SU-DHL-6 (cell line): ENCODE results near the gene SLC6A3.

ENCODE experiments used
- H2AFZ ChIP-seq: fragments of 200-600 bp; sonication (generic); 2 replicates; pipeline ENCODE4 v1.6.1; 2014; ENCODE audit warnings: low read depth, mild to moderate bottlenecking, moderate library complexity, mixed read lengths, antibody characterized with exemption, low read length; ENCODE audit not compliant: severe bottlenecking
- H3F3A ChIP-seq: fragments of 200-600 bp; shearing (Covaris generic); 2 replicates; pipeline ENCODE4 v1.6.0; 2016; ENCODE audit warnings: antibody characterized with exemption, mild to moderate bottlenecking; ENCODE audit not compliant: insufficient read depth
- H3K27ac ChIP-seq: fragments of 200-600 bp; sonication (generic); 2 replicates; pipeline ENCODE4 v1.5.1; 2016; ENCODE audit warnings: low read depth, mild to moderate bottlenecking, low read length, moderate library complexity, mixed read lengths
- H3K27me3 ChIP-seq: fragments of 200-600 bp; sonication (generic), shearing (Covaris generic); 2 replicates; pipeline ENCODE4 v1.6.0; 2014; ENCODE audit warnings: mild to moderate bottlenecking, low read length
- H3K36me3 ChIP-seq: fragments of 200-600 bp; sonication (generic); 2 replicates; pipeline ENCODE4 v1.6.1; 2014; ENCODE audit warnings: mild to moderate bottlenecking, low read length, mixed read lengths
- H3K4me2 ChIP-seq: fragments of 300-600, 200-600 bp; shearing (Covaris generic), sonication (generic); 2 replicates; pipeline ENCODE4 v1.6.0; 2014; ENCODE audit warnings: low read length, low read depth, mild to moderate bottlenecking; ENCODE audit not compliant: poor library complexity, severe bottlenecking
- H3K4me3 ChIP-seq: fragments of 200-600 bp; sonication (generic); 2 replicates; pipeline ENCODE4 v1.5.1; 2014; ENCODE audit warnings: antibody characterized with exemption, low read length, mild to moderate bottlenecking, mixed read lengths; ENCODE audit not compliant: insufficient read depth, poor library complexity, severe bottlenecking
- H3K79me2 ChIP-seq: fragments of 200-600 bp; sonication (generic); 2 replicates; pipeline ENCODE4 v1.6.1; 2014; ENCODE audit warnings: mild to moderate bottlenecking, low read length, moderate library complexity; ENCODE audit not compliant: insufficient read depth
- H3K9ac ChIP-seq: fragments of 200-600 bp; sonication (generic); 2 replicates; pipeline ENCODE4 v1.7.0; 2014; ENCODE audit warnings: mild to moderate bottlenecking, low read length
- H3K9me2 ChIP-seq: fragments of 200-600 bp; sonication (generic); replicated peaks from 2 replicates; pipeline ENCODE4 v1.6.1; 2014; ENCODE audit warnings: low read length; ENCODE audit not compliant: insufficient read depth
- H3K9me3 ChIP-seq: fragments of 200-600 bp; sonication (generic); 2 replicates; pipeline ENCODE4 v1.6.1; 2014; ENCODE audit warnings: low read length, mixed read lengths; ENCODE audit not compliant: insufficient read depth
- H4K20me1 ChIP-seq: fragments of 200-600 bp; sonication (generic); 2 replicates; pipeline ENCODE4 v1.6.1; 2014; ENCODE audit warnings: low read depth, mild to moderate bottlenecking, antibody characterized with exemption, low read length, moderate library complexity, mixed read lengths
- CTCF ChIP-seq: fragments of 200-600 bp; sonication (generic); IDR thresholded peaks from one replicate; pipeline ENCODE4 v1.5.1; 2017; ENCODE audit warnings: antibody characterized with exemption, mild to moderate bottlenecking, low read length, moderate library complexity; ENCODE audit not compliant: insufficient read depth, poor library complexity, severe bottlenecking
- EZH2phosphoT487 ChIP-seq: fragments of 200-600 bp; sonication (generic), shearing (Covaris generic); conservative IDR thresholded peaks from 2 replicates; pipeline ENCODE4 v1.6.1; 2018; ENCODE audit warnings: mild to moderate bottlenecking, antibody characterized with exemption, low read length, moderate library complexity, mixed read lengths

The SLC6A3 gene

GRCh38 chr5:1437226-1437829 is 7.9 kb downstream of the SLC6A3 start:
- Histone ChIP-seq H3K27ac (no peak overlapping the region), H2AFZ (no peak overlapping the region), H3K9ac (no peak overlapping the region), H3K4me2 (no peak overlapping the region), H3K9me3 (no peaks in the 10 kb centered on the region), H3K9me2 (no peaks in the 10 kb centered on the region), H3K27me3 (no peaks in the 10 kb centered on the region), H3K36me3 (no peaks in the 10 kb centered on the region), H3K79me2 (no peaks in the 10 kb centered on the region), H3K4me3 (no peak overlapping the region), H3F3A (no peaks in the 10 kb centered on the region), H4K20me1 (no peaks in the 10 kb centered on the region)
- TF ChIP-seq CTCF = no peak
- TF ChIP-seq EZH2phosphoT487 = no peak

- Histone ChIP-seq H3K9me3 (no peaks in the 10 kb centered on the region), H3K27ac (no peak overlapping the region), H2AFZ (no peak overlapping the region), H3K9ac (no peak overlapping the region), H3K27me3 (no peaks in the 10 kb centered on the region), H4K20me1 (no peaks in the 10 kb centered on the region), H3F3A (no peaks in the 10 kb centered on the region), H3K4me3 (no peak overlapping the region), H3K9me2 (no peaks in the 10 kb centered on the region), H3K36me3 (no peaks in the 10 kb centered on the region), H3K79me2 (no peaks in the 10 kb centered on the region), H3K4me2 (no peak overlapping the region)
- no peak for TF ChIP-seq CTCF
- no peak for TF ChIP-seq EZH2phosphoT487
Measured at GRCh38 chr5:1436681-1437080, 8.6 kb downstream of the SLC6A3 start.

- Histone ChIP-seq H3K27me3 (no peaks in the 10 kb centered on the region), H3F3A (no peaks in the 10 kb centered on the region), H3K27ac (no peak overlapping the region), H3K36me3 (no peaks in the 10 kb centered on the region), H3K79me2 (no peaks in the 10 kb centered on the region), H3K9ac (no peak overlapping the region), H3K9me3 (no peaks in the 10 kb centered on the region), H3K4me3 (no peak overlapping the region), H4K20me1 (no peaks in the 10 kb centered on the region), H3K4me2 (no peak overlapping the region), H3K9me2 (no peaks in the 10 kb centered on the region), H2AFZ (no peak overlapping the region)
- TF ChIP-seq CTCF = no peak
- no peak for TF ChIP-seq EZH2phosphoT487
Measured at GRCh38 chr5:1436036-1436435, 9.2 kb downstream of the SLC6A3 start.
